Fibroblast of skin of abdomen (primary cell): ENCODE data around the gene TNIP2.

ENCODE experiments used
- DNase-seq: peaks from one replicate; pipeline ENCODE4 v3.0.0-alpha.2; 2013

The TNIP2 gene

DNA sequence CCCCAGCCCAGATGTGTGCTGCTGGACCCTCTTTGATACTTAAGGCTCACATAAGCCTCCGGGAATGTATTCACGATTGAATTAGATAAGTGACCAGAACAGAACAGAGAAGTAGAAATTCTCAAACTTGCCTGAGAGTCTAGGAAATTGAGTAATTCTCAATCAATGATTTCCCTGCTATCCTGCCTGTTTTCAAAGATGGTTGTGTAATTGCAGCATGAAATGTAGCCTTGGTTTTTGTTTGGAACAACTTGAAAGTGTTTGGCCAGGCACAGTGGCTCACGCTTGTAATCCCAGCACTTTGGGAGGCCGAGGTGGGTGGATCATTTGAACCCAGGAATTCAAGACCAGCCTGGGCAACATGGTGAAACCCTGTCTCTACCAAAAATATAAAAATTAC lies 41.2 kb downstream of the TNIP2 start:
- DNase-seq, result no peak

DNA sequence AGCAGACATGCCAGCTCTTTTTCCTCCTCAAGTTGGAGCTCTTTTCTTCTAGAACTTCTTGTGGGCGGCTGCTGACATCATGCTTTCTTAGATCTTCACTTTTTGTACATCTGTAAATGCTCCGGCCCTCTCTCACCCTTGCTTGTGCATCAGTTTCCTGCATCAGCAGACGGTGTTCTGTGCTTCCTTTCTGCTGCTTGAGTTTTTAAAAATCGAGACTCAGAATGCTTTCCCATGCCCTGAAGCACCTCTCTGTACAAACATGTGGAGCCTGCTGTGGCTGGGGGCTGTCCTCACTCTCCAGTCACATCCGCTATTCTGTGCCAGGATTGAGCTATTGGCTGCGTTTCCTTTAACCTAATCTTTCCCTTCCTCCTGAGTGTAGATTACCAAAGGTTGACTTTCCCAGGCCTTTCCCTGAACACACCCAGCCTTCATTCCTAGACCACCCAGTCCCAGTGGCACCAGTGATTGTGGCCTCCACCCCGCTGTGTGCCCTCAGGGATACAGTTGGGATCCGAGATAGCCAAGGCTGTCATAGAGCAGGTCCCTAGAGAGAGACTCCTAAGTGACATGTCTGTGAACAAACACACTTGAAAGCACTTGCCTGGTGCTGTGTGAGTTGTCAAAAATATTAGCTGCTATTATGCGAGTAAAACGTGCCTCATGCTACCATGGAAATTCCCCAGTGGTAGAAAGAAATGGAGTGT lies 41.9 kb downstream of the TNIP2 start:
- DNase-seq, result peak; percentile 18

DNA sequence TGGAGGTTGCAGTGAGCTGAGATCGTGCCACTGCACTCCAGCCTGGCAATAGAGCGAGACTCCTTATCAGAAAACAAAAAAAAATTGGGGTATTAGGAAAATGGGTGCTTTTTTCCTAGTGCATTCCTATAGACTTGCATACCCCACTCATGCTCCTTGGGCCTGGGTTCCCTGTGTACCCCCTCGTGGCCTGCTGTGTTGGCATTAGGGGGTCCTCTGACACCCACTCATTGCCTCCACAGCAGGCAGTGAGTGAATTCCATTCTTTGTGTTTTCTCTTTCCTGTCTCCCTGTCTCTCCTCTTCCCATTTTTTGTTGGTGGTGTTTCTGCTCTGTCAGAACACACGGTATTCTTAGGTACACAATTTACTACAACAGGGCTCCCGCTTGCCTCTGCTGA lies 42.8 kb downstream of the TNIP2 start:
- DNase-seq, result no peak

DNA sequence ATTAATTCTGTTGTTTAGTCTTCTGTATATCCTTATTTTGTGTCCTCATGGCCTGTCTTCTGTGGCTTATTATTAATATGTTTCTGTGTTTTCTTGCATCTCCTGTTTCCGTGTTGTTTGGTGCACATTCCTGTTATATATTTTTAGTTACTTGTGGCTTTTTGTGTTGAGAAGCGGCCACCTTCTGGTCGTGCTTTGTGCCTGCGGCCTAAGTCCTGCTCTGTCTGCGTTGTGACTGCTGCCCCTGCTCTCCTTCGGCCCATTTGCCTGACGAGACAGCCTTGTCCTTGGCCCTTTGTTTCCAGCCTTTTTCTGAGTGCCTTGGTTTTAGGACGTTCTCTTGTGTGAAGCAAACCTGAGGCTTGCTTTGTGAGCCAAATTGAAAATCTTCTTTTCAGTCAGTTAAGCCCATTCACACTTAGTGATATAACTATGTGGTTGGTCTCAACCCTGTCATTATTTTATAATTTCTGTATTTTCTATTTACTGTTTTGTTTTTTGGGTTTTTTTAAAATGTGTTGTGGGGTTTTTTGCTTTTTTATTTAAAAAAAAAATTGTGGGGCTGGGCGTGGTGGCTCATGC lies 43.8 kb downstream of the TNIP2 start:
- DNase-seq, result peak; percentile 18

DNA sequence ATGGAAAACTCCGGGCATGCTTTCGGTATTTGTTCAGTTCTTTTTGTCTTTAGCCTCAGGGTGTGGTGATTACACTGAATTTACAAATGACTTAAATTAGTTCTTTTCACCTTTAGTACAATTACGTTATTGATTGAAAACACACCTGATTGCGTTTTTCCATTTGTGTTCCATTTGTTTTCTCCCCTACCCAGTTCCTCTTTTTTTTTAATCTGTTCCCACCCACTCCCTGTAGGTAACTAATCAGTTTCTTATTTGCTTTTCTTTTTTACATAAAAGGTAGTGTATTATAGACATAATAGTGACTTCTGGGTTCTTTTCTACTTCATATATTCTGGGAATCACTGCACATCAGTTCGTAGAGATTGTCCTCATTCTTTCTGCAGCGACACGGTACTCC lies 53.4 kb downstream of the TNIP2 start:
- no peak for DNase-seq

DNA sequence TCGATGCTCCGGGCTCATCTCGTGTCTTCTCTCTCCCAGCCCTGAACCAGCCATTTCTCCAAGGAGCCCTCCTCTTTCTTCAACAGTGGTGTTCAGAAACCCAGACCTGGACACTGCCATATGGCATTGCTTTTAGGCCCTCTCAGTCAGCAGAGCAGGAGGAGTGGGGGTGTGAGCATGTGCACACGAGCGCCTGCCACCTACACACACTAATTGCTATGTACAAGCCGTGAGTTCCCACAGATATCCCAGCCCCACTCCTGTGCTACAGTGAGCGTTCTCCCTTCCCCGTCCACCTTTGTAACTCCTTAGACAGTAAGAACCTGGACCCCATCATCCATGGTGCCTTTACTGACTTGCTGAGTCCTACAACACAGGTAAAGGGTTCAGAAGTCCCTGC lies 53.8 kb downstream of the TNIP2 start:
- no peak for DNase-seq

DNA sequence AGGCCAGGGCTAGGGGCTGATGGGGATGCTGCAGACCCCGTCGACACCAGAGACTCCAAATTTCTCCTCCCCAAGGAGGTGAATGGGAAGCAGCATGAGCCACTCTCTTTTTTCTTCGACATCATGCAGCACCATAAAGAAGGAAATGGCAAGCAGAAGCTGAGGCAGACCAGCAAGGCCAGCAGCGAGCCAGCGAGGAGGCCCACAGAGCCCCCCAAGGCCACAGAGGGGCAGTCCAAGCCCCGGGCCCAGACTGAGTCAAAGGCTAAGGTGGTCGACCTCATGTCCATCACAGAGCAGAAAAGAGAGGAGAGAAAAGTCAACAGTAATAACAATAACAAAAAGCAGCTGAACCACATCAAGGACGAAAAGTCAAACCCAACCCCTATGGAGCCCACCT lies 56.1 kb downstream of the TNIP2 start:
- DNase-seq, result no peak

DNA sequence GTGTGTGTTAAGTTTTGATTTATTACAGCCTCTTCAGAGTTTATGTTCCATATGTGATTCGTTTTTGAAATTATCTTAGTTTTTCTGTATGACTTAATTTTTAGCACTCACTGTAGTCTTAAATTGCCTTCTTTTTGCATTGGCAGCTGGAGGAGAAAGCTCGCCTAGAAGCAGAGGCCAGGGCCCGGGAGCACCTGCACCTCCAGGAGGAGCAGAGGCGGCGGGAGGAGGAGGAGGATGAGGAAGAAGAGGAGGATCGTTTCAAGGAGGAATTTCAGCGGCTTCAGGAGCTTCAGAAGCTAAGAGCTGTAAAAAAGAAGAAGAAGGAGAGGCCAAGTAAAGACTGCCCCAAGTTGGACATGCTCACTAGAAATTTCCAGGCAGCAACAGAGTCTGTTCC lies 56.6 kb downstream of the TNIP2 start:
- no peak for DNase-seq

DNA sequence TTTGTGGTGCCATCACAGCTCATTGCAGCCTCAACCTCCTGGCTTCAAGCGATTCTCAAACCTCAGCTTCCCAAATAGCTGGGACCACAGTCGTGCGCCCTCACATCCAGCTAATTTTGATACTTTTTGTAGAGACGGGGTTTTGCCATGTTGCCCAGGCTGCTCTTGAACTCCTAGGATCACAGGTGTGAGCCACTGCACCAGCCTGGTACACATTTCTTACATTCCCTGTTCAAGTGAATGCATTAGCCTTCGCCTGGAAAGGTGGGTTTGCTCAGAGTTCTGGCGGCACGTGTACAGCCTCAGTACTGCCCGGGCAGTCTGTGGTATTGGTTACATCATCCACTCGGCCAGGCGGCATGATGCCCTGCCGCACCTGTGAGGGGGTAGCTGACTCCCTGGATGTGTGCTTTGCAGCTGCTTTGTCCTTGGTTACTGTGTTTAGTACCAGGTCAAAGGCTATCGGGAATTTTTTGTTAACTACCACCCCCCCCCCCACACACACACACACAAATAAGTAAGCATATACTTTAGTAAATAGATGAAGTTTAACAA lies 57.1 kb downstream of the TNIP2 start:
- DNase-seq, result no peak

DNA sequence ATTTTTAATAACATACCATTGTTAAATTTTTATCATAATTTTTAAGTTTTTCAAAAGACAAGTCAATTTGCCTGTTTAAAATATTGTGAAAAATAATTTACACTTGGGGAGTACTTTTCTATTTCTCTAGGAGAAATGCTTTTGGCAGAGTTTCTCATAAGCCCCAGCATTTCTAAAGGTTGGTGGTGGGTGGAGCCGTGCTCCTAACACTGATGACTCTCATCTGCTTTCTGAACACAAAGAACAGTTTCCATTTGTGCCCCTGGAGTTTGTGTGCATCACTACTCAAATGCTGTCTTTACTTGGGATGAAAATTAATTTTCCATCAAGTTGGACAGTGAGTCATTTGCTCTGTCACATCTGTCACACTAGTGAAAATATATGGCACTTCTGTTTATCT lies 57.6 kb downstream of the TNIP2 start:
- DNase-seq, result no peak

DNA sequence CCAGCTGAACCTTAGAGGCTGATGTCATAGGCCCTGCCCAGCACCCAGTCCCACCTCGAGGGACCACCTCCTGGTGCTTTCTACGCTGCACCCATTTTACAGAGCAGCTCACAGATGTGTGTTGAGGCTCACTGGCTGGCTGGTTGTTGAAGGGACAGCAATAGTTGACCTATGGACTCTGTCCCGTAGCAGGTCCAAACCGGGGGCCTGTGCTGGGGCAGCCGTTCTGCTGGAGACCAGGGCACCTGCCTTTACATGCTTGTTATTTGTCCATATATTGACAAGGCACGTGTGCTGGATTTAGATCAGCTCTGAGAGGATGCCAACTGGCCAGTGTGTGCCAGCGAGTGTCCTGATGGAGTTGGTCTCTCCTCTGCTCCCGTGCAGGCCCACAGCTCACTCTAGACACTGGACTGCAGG lies 58.1 kb downstream of the TNIP2 start:
- DNase-seq, result no peak

DNA sequence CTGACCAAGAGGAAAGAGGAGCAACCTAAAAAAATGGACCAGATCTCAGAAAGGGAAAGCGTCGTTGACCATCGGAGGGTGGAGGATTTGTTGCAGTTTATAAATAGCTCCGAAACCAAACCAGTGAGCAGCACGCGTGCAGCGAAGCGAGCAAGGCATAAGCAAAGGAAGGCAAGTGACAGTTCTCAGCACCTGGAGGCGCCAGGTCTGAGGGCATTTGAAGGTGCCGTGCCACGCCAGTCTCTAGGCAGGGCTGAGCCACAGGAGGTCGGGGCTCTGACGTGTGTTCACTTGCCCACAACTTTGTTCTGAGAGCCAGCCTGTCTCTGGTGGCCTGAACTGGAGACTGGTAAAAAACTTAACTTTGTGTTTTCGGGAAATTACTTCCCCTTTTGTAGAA lies 59.7 kb downstream of the TNIP2 start:
- no peak for DNase-seq

DNA sequence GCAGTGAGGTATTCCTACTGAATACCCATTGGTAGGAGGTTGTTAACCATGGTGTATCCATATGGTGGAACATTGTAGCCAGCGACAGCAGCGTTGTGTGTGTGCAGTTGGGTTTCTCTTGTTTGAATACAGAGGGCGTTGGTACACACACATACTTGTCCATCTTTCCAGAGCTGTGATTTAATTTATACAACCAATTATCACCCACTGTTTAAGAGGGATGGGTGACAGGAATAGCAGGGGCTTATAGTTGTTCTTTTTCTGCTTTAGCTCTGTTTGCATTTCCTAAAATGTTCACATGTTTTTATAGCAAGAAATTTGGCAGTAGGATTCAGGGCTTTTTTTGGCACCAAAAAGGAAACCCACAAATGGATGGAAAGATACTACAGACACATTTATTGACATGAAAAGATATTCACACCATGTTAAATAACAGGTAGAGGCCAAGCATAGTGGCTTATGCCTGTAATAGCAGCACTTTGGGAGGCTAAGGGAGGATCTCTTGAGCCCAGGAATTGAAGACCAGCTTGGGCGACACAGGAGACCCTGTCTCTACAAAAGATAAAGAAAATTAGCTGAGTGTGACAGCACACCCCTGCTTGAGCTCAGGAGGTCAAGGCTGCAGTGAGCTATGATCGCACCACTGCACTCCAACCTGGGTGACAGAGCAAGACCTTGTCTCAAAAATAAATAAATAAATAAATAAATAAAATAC lies 60.6 kb downstream of the TNIP2 start:
- DNase-seq, result no peak

DNA sequence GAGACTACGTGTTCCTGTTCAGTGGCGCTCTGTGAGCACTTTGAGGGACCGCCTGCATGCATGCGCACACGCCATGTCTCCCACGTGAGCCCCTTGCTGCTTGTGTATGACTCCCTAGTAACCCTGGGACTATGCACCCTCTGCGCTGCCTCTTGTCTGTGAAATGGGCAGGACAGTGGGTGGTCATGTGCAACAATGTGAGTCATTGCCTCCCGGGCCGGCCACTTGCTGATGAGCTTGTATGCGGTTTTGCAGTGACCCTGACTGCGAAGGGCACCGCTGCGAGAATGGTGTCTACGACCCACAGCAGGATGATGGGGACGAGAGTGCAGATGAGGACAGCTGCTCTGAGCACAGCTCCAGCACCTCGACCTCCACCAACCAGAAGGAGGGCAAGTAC lies 61.4 kb downstream of the TNIP2 start:
- no peak for DNase-seq

DNA sequence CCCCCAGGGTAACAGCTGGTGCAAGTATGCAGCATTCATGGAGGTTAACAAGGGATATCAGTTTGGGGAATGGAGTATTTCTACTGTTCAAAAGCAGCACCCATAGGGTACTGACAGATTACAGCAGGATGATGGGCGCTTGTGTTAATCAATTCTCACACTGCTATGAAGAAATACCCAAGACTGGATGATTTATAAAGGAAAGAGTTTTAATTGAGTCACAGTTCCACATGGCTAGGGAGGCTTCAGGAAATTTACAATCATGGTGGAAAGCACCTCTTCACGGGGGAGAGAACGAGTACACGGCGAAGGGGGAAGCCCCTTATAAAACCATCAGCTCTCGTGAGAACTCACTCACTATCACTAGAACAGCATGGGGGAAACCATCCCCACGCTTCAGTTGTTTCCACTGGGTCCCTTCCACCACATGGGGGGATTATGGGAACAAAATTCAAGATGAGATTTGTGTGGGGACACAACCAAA lies 64.1 kb downstream of the TNIP2 start:
- DNase-seq, result no peak
